HepG2 (cell line): ENCODE measurements around the gene PTPRD. TPM values are rescaled to one million over a fixed set of nuclear protein-coding genes. Genes with fewer than 3 reads are reported as not detected.

Experiments
- ATAC-seq: fragments of 200-7000 bp; cut with Tn5 transposase; 3 replicates; pipeline ENCODE4 v1.9.1; 2020; ENCODE audit warnings: mild to moderate bottlenecking, moderate library complexity
- BruUV-seq: library from RNA; stranded (reverse); fragments of 400-500 nt; replicated peaks from 2 replicates; lab custom pipeline; 2021; lab: Mats Ljungman, UMichigan
- CTCF ChIA-PET: fragments of 300-600 bp; formaldehyde crosslinking; extraction: SDS; loops from one replicate; lab custom pipeline; 2021; ENCODE audit warnings: low total read pairs, inconsistent platforms, low intra/inter-chr PET ratio; lab: Yijun Ruan, JAX
- POLR2A ChIA-PET: fragments of 350-600 bp; sonication (Branson Sonifier 250); formaldehyde crosslinking; loops from one replicate; lab custom pipeline; 2020; ENCODE audit warnings: antibody characterized with exemption, inconsistent platforms; lab: Yijun Ruan, JAX
- DNase-seq: peaks from one replicate; pipeline ENCODE4 v3.0.0-alpha.2; 2015; ENCODE audit warnings: low spot score
- FAIRE-seq: peaks from 3 replicates; lab custom pipeline; 2011; peaks lifted over from hg19 to GRCh38; lab: Jason Lieb, UNC
- H2AFZ ChIP-seq: one replicate; pipeline ENCODE4 v1.6.1; 2011; ENCODE audit warnings: low read length, inconsistent platforms
- H3K27ac ChIP-seq: fragments of 300-600 bp; 3 replicates; pipeline ENCODE4 v1.8.0; 2011; ENCODE audit warnings: mixed run types, mild to moderate bottlenecking, mixed read lengths, low read length, inconsistent platforms; ENCODE audit not compliant: insufficient read depth; ENCODE audit errors: extremely low read length
- H3K27me3 ChIP-seq, 2 experiments: fragments of 200-600 bp in 1 of 2; 2 replicates in 1 of 2; 3 replicates in 1 of 2; pipeline versions ENCODE4 v1.6.0 to v1.8.0; 2011; ENCODE audit warnings: low read length in 2 of 2, mild to moderate bottlenecking in 2 of 2, moderate library complexity in 2 of 2, inconsistent platforms in 1 of 2; ENCODE audit not compliant: insufficient read depth in 2 of 2, control insufficient read depth in 1 of 2
- H3K36me3 ChIP-seq, 2 experiments: fragments of 200-600 bp in 1 of 2; replicated peaks in 1 of 2; 2 replicates in 1 of 2; 3 replicates in 1 of 2; pipeline versions ENCODE4 v1.5.1 to v1.8.0; 2011; ENCODE audit warnings: low read length in 2 of 2, inconsistent platforms in 1 of 2; ENCODE audit not compliant: insufficient read depth in 2 of 2, control insufficient read depth in 1 of 2
- H3K4me1 ChIP-seq: 2 replicates; pipeline ENCODE4 v1.5.1; 2012; ENCODE audit warnings: low read length, inconsistent platforms; ENCODE audit not compliant: insufficient read depth
- H3K4me2 ChIP-seq: 2 replicates; pipeline ENCODE4 v1.6.0; 2011; ENCODE audit warnings: low read depth, low read length, inconsistent platforms
- H3K4me3 ChIP-seq, 3 experiments: fragments of 200-600 bp in 1 of 3; sonication (generic), shearing (Covaris generic) in 1 of 3; replicated peaks in 1 of 3; 2 replicates each; pipeline ENCODE4 v1.5.1; 2011 to 2016; ENCODE audit warnings: low read length in 3 of 3, inconsistent platforms in 2 of 3, low read depth in 2 of 3, mild to moderate bottlenecking in 2 of 3, control low read depth in 1 of 3, mixed read lengths in 1 of 3; ENCODE audit not compliant: insufficient read depth in 1 of 3
- H3K79me2 ChIP-seq: one replicate; pipeline ENCODE4 v1.6.1; 2011; ENCODE audit warnings: low read length, inconsistent platforms; ENCODE audit not compliant: insufficient read depth
- H3K9ac ChIP-seq: 2 replicates; pipeline ENCODE4 v1.6.0; 2011; ENCODE audit warnings: mild to moderate bottlenecking, low read depth, low read length, inconsistent platforms; ENCODE audit not compliant: insufficient read depth
- H3K9me3 ChIP-seq: 2 replicates; pipeline ENCODE4 v1.5.1; 2012; ENCODE audit warnings: mild to moderate bottlenecking, low read length
- H4K20me1 ChIP-seq: 2 replicates; pipeline ENCODE4 v1.6.0; 2011; ENCODE audit warnings: inconsistent platforms, mild to moderate bottlenecking, low read length, moderate library complexity; ENCODE audit not compliant: insufficient read depth
- JUN ChIP-seq: sonication (generic); formaldehyde crosslinking; IDR thresholded peaks from 2 replicates; pipeline ENCODE4 v1.4.0; 2020; ENCODE audit warnings: mild to moderate bottlenecking, missing genetic modification reagents
- MIXL1 ChIP-seq: IDR thresholded peaks from 2 replicates; pipeline ENCODE4 v1.6.1; 2016
- MXD1 ChIP-seq: sonication (generic); formaldehyde crosslinking; IDR thresholded peaks from 2 replicates; pipeline ENCODE4 v1.4.0; 2020; ENCODE audit warnings: mild to moderate bottlenecking, missing genetic modification reagents
- NFYB ChIP-seq: sonication (generic); formaldehyde crosslinking; IDR thresholded peaks from 2 replicates; pipeline ENCODE4 v1.4.0; 2020; ENCODE audit warnings: missing genetic modification reagents
- RAD51 ChIP-seq: fragments of 450-650 bp; IDR thresholded peaks from 2 replicates; pipeline ENCODE4 v1.6.1; 2016; ENCODE audit warnings: borderline replicate concordance
- SATB2 ChIP-seq: sonication (generic); formaldehyde crosslinking; IDR thresholded peaks from 2 replicates; pipeline ENCODE4 v1.5.0; 2020; ENCODE audit warnings: missing genetic modification reagents
- THAP8 ChIP-seq: sonication (generic); formaldehyde crosslinking; IDR thresholded peaks from 2 replicates; pipeline ENCODE4 v1.5.1; 2020; ENCODE audit warnings: missing genetic modification reagents, mild to moderate bottlenecking, borderline replicate concordance
- TOE1 ChIP-seq: sonication (generic); formaldehyde crosslinking; IDR thresholded peaks from 2 replicates; pipeline ENCODE4 v1.4.0; 2020; ENCODE audit warnings: mild to moderate bottlenecking, missing genetic modification reagents
- YEATS4 ChIP-seq: sonication (generic); formaldehyde crosslinking; IDR thresholded peaks from 2 replicates; pipeline ENCODE4 v1.4.0; 2020; ENCODE audit warnings: missing genetic modification reagents, borderline replicate concordance
- ZNF256 ChIP-seq: sonication (generic); formaldehyde crosslinking; conservative IDR thresholded peaks from 2 replicates; pipeline ENCODE4 v1.4.0; 2020; ENCODE audit warnings: missing genetic modification reagents
- ZNF460 ChIP-seq: sonication (generic); formaldehyde crosslinking; IDR thresholded peaks from 2 replicates; pipeline ENCODE4 v1.5.1; 2020; ENCODE audit warnings: missing genetic modification reagents, mild to moderate bottlenecking, borderline replicate concordance
- WGBS: methylation state at CpG from one replicate; pipeline ENCODE4 v1.1.6; 2017; ENCODE audit warnings: low lambda C conversion rate; 5-methylcytosine and 5-hydroxymethylcytosine counted together
- in situ Hi-C: cut with HindIII; loops from 2 replicates; pipeline ENCODE4 v1.10.0; 2017; ENCODE audit warnings: low pct_unique_long_range_greater_than_20kb; ENCODE audit not compliant: extremely low pct_ligation_motif_present
- intact Hi-C: fragments of 100-400 bp; cut with micrococcal nuclease; formaldehyde crosslinking; loops from one replicate; pipeline ENCODE4 v1.10.0; 2022; ENCODE audit not compliant: unreplicated experiment
- polyA plus RNA-seq, 8 experiments: library from polyadenylated mRNA; depleted of rRNA in 3 of 8; stranded (reverse) in 7 of 8; unstranded in 1 of 8; fragments of >200 nt; fragmentation: Illumina TruSeq in 4 of 8; extraction: Trizol in 4 of 8; gene quantifications; 2 replicates each; pipeline versions ENCODE4 v1.2.1 to v1.2.3, GENCODE V29; 2011 to 2016; ENCODE audit warnings: low read depth in 4 of 8, missing spikeins in 1 of 8, mixed read lengths in 1 of 8; ENCODE audit not compliant: insufficient read depth in 1 of 8
- total RNA-seq, 5 experiments: library from RNA; depleted of rRNA; stranded (reverse); fragments of >200 nt; fragmentation: Illumina TruSeq; extraction: Trizol; gene quantifications; 2 replicates each; pipeline ENCODE4 v1.2.3, GENCODE V29; 2016; ENCODE audit warnings: low read depth in 1 of 5

The PTPRD gene
- total and polyA plus RNA-seq, 2 of the 13 experiments (the other 11 are each of a cell fraction or from before 2014, with no cell fraction given): 0.05 TPM; not detected in 1

- 12% methylated on average over 3 of the region's 3 CpGs for WGBS
- TF ChIP-seq MXD1 (CRISPR knock-in tag): no peak
- no peak for TF ChIP-seq SATB2 (CRISPR knock-in tag)
- TF ChIP-seq RAD51: no peak
- TF ChIP-seq THAP8 (CRISPR knock-in tag): no peak
- no peak for TF ChIP-seq YEATS4 (CRISPR knock-in tag)
- TF ChIP-seq ZNF460 (CRISPR knock-in tag): no peak
- no peak for TF ChIP-seq MIXL1 (CRISPR knock-in tag)
- no peak for TF ChIP-seq TOE1 (CRISPR knock-in tag)
- TF ChIP-seq NFYB (CRISPR knock-in tag): no peak
- no peak for TF ChIP-seq ZNF256
- no peak for TF ChIP-seq JUN
- TF ChIP-seq, all 625 proteins: peak for 0
- DNase-seq (no peak), FAIRE-seq (no peak), ATAC-seq (no peak)
- Histone ChIP-seq H3K9me3 (no peaks in the 10 kb centered on the region), H3K4me1 (no peaks in the 10 kb centered on the region), H4K20me1 (no peaks in the 10 kb centered on the region), H3K4me2 (no peak overlapping the region), H3K4me3 (no peak overlapping the region), H2AFZ (no peak overlapping the region), H3K9ac (no peak overlapping the region), H3K36me3 (no peaks in the 10 kb centered on the region), H3K79me2 (no peaks in the 10 kb centered on the region), H3K27ac (no peak overlapping the region), H3K27me3 (no peaks in the 10 kb centered on the region)
- BruUV-seq: no TSS peak
- CTCF ChIA-PET: no interaction called here
- in situ Hi-C loops (no loop called here), intact Hi-C loops (no loop called here)
- POLR2A ChIA-PET: no interaction called here
These were observed 1812.6 kb downstream of the PTPRD start for GRCh38 chr9:8800196-8800595.
